GM12878 (cell line): ENCODE data around the gene LHX6. TPM values are rescaled to one million over a fixed set of nuclear protein-coding genes. Genes with fewer than 3 reads are reported as not detected.

Experiments used
- BCL3 ChIP-seq: IDR thresholded peaks from 2 replicates; pipeline ENCODE4 v1.6.1; 2011; ENCODE audit warnings: borderline replicate concordance, low read depth, mild to moderate bottlenecking, moderate library complexity, low read length; ENCODE audit not compliant: insufficient read depth, poor library complexity, severe bottlenecking
- BCLAF1 ChIP-seq: fragments of 450-650 bp; IDR thresholded peaks from 2 replicates; pipeline ENCODE4 v1.6.1; 2017; ENCODE audit warnings: antibody characterized with exemption, mild to moderate bottlenecking, moderate library complexity
- BHLHE40 ChIP-seq, 2 experiments: fragments of 450-650 bp in 1 of 2; IDR thresholded peaks; 2 replicates each; pipeline ENCODE4 v1.6.1; 2011 to 2017; ENCODE audit warnings: low read depth in 2 of 2, borderline replicate concordance in 1 of 2, improper control_type of control experiment in 1 of 2, low read length in 1 of 2, mild to moderate bottlenecking in 1 of 2
- CHD2 ChIP-seq: IDR thresholded peaks from 2 replicates; pipeline ENCODE4 v1.6.1; 2011; ENCODE audit warnings: low read depth, low read length, improper control_type of control experiment, borderline replicate concordance
- CREB1 ChIP-seq: IDR thresholded peaks from 2 replicates; pipeline ENCODE4 v1.6.1; 2012; ENCODE audit warnings: low read depth, mild to moderate bottlenecking, inconsistent platforms
- CTCF ChIP-seq, 3 experiments: IDR thresholded peaks in 2 of 3; conservative IDR thresholded peaks in 1 of 3; 2 replicates each; pipeline ENCODE4 v1.5.1; 2011; ENCODE audit warnings: low read depth in 3 of 3, low read length in 3 of 3, mild to moderate bottlenecking in 3 of 3, control low read depth in 2 of 3, moderate library complexity in 2 of 3, inconsistent platforms in 1 of 3, mixed read lengths in 1 of 3; ENCODE audit not compliant: control insufficient read depth in 2 of 3, insufficient read depth in 1 of 3; ENCODE audit errors: extremely low read depth in 1 of 3
- EP300 ChIP-seq, 2 experiments: fragments of 150-350 bp in 1 of 2; IDR thresholded peaks; 2 replicates each; pipeline ENCODE4 v1.6.1; 2011 to 2012; ENCODE audit warnings: low read depth in 2 of 2, low read length in 2 of 2, borderline replicate concordance in 1 of 2, improper control_type of control experiment in 1 of 2, inconsistent platforms in 1 of 2; ENCODE audit not compliant: control insufficient read depth in 1 of 2
- FOS ChIP-seq: IDR thresholded peaks from 3 replicates; pipeline ENCODE4 v1.6.1; 2011; ENCODE audit warnings: borderline replicate concordance; ENCODE audit not compliant: insufficient read length; ENCODE audit errors: extremely low read depth
- MYB ChIP-seq: fragments of 150-350 bp; IDR thresholded peaks from 2 replicates; pipeline ENCODE4 v1.6.1; 2014; ENCODE audit warnings: mild to moderate bottlenecking, low read depth, low read length, borderline replicate concordance
- NFIC ChIP-seq: IDR thresholded peaks from 2 replicates; pipeline ENCODE4 v1.6.1; 2012; ENCODE audit warnings: low read depth, mild to moderate bottlenecking, inconsistent platforms, low read length, moderate library complexity
- NR2F1 ChIP-seq: fragments of 450-650 bp; conservative IDR thresholded peaks from 2 replicates; pipeline ENCODE4 v1.6.1; 2017; ENCODE audit warnings: mild to moderate bottlenecking
- SKIL ChIP-seq: fragments of 450-650 bp; IDR thresholded peaks from 2 replicates; pipeline ENCODE4 v1.6.1; 2017; ENCODE audit warnings: mild to moderate bottlenecking, low read depth, inconsistent platforms; ENCODE audit not compliant: poor library complexity, severe bottlenecking
- SMAD1 ChIP-seq: fragments of 450-650 bp; IDR thresholded peaks from 2 replicates; pipeline ENCODE4 v1.6.1; 2018; ENCODE audit warnings: mild to moderate bottlenecking, low read depth; ENCODE audit not compliant: partially characterized antibody
- USF1 ChIP-seq: IDR thresholded peaks from 2 replicates; pipeline ENCODE4 v1.6.1; 2011; ENCODE audit warnings: borderline replicate concordance, low read depth, mild to moderate bottlenecking, moderate library complexity, mixed read lengths, low read length; ENCODE audit not compliant: insufficient read depth; ENCODE audit errors: extremely low read length
- ZNF217 ChIP-seq: fragments of 450-650 bp; IDR thresholded peaks from 2 replicates; pipeline ENCODE4 v1.6.1; 2017; ENCODE audit warnings: antibody characterized with exemption, mild to moderate bottlenecking
- ZNF622 ChIP-seq: fragments of 450-650 bp; IDR thresholded peaks from 2 replicates; pipeline ENCODE4 v1.6.1; 2017; ENCODE audit warnings: mild to moderate bottlenecking, inconsistent platforms
- polyA plus RNA-seq, 11 experiments: library from polyadenylated mRNA; depleted of rRNA in 4 of 11; unstranded in 6 of 11; stranded (reverse) in 5 of 11; fragments of >200 nt; fragmentation: Nextera tagmentation in 4 of 11; fragmentation: Illumina TruSeq in 1 of 11; extraction: Ambion mirVana in 4 of 11; extraction: Trizol in 1 of 11; gene quantifications; 1 replicate in 1 of 11; 2 replicates in 10 of 11; pipeline versions ENCODE4 v1.2.1 to v1.2.3, GENCODE V29; 2011 to 2016; ENCODE audit warnings: inconsistent platforms in 2 of 11, missing spikeins in 2 of 11, low read depth in 1 of 11
- total RNA-seq, 4 experiments: library from RNA; depleted of rRNA in 3 of 4; stranded (reverse); fragments of >200 nt in 3 of 4; fragmentation: Illumina TruSeq in 1 of 4; extraction: Trizol in 1 of 4; gene quantifications; 2 replicates each; pipeline versions ENCODE4 v1.2.1 to v1.2.3, GENCODE V29; 2013 to 2021

LHX6 gene
- total and polyA plus RNA-seq, 10 of the 15 experiments (the other 5 are each of a cell fraction or from before 2014, with no cell fraction given): not detected

GRCh38 chr9:122264360-122265148 is 35.8 kb upstream of the LHX6 start, which contains the start of the genes MRRF and RBM18 (continued):
- TF ChIP-seq BCLAF1 (no peak), USF1 (peak; percentile 47), SKIL (no peak), NR2F1 (peak; percentile 97), CHD2 (0 out of 2 replicates have a peak, but pooled peaks have one; percentile 67), ZNF622 (no peak), SMAD1 (no peak), FOS (no peak), ZNF217 (no peak), BCL3 (no peak), BHLHE40 (IDR thresholded peaks at IDR 0.05; ENCODE audit: borderline replicate concordance in 1 of 2, low read depth in 2 of 2, low read length in 1 of 2) (peak; percentile 91 to 97), CTCF (IDR thresholded peaks at IDR 0.05 in 2 of 3, conservative IDR thresholded peaks at IDR 0.05 in 1 of 3; ENCODE audit: control insufficient read depth in 2 of 3, extremely low read depth in 1 of 3, insufficient read depth in 1 of 3, low read depth in 3 of 3, low read length in 3 of 3) (no peak), EP300 (IDR thresholded peaks at IDR 0.05; ENCODE audit: borderline replicate concordance in 1 of 2, control insufficient read depth in 1 of 2, low read depth in 2 of 2, low read length in 2 of 2) (peak; percentile 10 to 66; a peak in 3 of 4 replicates), CREB1 (peak; percentile 100), NFIC (no peak), MYB (no peak)
